Fibroblast of villous mesenchyme (primary cell): ENCODE results near the gene ZNF425. TPM values are rescaled to one million over a fixed set of nuclear protein-coding genes. Genes with fewer than 3 reads are reported as not detected.

Experiments used
- DNase-seq: peaks from one replicate; pipeline ENCODE4 v3.0.0-alpha.2; 2010; ENCODE audit warnings: low read depth
- H3K4me3 ChIP-seq: 2 replicates; pipeline ENCODE4 v1.5.1; 2011; ENCODE audit warnings: low read depth, mild to moderate bottlenecking, low read length
- small RNA-seq: library from RNA; depleted of rRNA; stranded (forward); fragments of <200 nt; gene quantifications from one replicate; pipeline ENCODE3, GENCODE V24; 2012
- total RNA-seq: library from RNA; depleted of rRNA; stranded (reverse); fragments of >200 nt; gene quantifications from 2 replicates; pipeline ENCODE4 v1.2.3, GENCODE V29; 2012
- TF ChIP-seq, protein P1 (sequence below): IDR thresholded peaks from 2 replicates; pipeline ENCODE4 v1.5.1; 2012; ENCODE audit warnings: low read depth, mild to moderate bottlenecking, low read length; ENCODE audit not compliant: insufficient read depth

Gene ZNF425
- total RNA-seq, 1 donor, result 3.5 TPM

GRCh38 chr7:149060156-149060555 is 66.0 kb downstream of the ZNF425 start:
- DNase-seq, result peak; percentile 14
- no peak overlapping the region for H3K4me3 ChIP-seq
- TF ChIP-seq, protein P1, sequence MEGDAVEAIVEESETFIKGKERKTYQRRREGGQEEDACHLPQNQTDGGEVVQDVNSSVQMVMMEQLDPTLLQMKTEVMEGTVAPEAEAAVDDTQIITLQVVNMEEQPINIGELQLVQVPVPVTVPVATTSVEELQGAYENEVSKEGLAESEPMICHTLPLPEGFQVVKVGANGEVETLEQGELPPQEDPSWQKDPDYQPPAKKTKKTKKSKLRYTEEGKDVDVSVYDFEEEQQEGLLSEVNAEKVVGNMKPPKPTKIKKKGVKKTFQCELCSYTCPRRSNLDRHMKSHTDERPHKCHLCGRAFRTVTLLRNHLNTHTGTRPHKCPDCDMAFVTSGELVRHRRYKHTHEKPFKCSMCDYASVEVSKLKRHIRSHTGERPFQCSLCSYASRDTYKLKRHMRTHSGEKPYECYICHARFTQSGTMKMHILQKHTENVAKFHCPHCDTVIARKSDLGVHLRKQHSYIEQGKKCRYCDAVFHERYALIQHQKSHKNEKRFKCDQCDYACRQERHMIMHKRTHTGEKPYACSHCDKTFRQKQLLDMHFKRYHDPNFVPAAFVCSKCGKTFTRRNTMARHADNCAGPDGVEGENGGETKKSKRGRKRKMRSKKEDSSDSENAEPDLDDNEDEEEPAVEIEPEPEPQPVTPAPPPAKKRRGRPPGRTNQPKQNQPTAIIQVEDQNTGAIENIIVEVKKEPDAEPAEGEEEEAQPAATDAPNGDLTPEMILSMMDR, result no peak

DNA sequence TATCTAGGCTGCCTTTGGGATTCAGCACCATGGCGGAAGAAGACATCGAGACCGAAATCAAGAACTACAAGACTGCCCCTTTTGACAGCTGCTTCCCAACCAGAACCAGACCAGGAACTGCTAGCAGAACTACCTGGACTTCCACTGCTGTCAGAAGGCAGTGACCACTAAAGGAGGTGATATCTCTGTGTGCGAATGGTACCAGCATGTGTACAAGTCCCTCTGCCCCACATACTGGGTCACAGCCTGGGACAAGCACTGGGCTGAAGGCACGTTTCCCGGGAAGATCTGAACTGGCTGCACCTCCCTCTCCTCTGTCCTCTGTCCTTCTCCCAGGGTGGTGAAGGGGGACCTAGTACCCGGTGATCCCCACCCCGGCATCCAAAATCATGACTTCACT is 72.2 kb downstream of the ZNF425 start:
- TF ChIP-seq, protein P1, result no peak
- DNase-seq, result no peak
- no peak overlapping the region for H3K4me3 ChIP-seq

DNA sequence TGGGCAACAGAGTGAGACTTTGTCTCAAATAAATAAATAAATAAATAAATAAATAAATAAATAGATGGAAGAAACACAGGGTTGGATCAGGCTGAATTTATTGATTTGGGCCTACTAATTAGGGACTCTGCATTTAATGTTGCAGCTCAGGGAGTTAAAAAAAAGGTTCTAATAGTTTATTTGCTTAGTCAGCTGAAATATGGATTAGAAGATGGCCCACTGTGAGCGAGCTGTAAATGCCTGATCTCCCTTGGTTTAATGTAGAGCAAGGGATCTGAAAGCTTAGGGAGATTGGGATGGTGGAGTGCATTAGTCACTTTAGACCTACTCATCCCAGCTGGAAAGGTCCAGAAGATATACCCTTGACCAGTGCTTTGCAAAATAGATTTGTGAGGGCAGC is 72.7 kb downstream of the ZNF425 start:
- no peak overlapping the region for H3K4me3 ChIP-seq
- DNase-seq, result no peak
- TF ChIP-seq, protein P1, result no peak

Small RNA genes lying within 50 kb of the gene (small RNA-seq; reads per million reads assigned to genes)
- not detected for gene COX6B1P1
- not detected for gene RN7SL521P

Other genes with a start within 250 kb of the ZNF425 start
- 10.6 and 12.1 TPM in 2 replicates for gene EZH2, start 242.0 kb downstream of the ZNF425 start, total RNA-seq
- 233 and 358 TPM in 2 replicates for gene PDIA4, start 97.8 kb downstream of the ZNF425 start, total RNA-seq
- gene ZNF786, start 35.6 kb downstream of the ZNF425 start, total RNA-seq, result 6.1 and 9.1 TPM in 2 replicates
- gene ZNF398, start 21.1 kb upstream of the ZNF425 start, total RNA-seq, result 16.1 and 18.6 TPM in 2 replicates
- gene ZNF282, start 69.2 kb upstream of the ZNF425 start, total RNA-seq, result 19.0 and 21.6 TPM in 2 replicates
- 5.8 and 6.5 TPM in 2 replicates for gene ZNF212, start 113.3 kb upstream of the ZNF425 start, total RNA-seq
- 8.6 and 9.0 TPM in 2 replicates for gene ZNF783, start 135.9 kb upstream of the ZNF425 start, total RNA-seq